Measurements from ENCODE around the gene KPNB1.
A peak's percentile ranks its signal among the peaks of the same experiment; 100 is the strongest.

KPNB1 gene

DNA sequence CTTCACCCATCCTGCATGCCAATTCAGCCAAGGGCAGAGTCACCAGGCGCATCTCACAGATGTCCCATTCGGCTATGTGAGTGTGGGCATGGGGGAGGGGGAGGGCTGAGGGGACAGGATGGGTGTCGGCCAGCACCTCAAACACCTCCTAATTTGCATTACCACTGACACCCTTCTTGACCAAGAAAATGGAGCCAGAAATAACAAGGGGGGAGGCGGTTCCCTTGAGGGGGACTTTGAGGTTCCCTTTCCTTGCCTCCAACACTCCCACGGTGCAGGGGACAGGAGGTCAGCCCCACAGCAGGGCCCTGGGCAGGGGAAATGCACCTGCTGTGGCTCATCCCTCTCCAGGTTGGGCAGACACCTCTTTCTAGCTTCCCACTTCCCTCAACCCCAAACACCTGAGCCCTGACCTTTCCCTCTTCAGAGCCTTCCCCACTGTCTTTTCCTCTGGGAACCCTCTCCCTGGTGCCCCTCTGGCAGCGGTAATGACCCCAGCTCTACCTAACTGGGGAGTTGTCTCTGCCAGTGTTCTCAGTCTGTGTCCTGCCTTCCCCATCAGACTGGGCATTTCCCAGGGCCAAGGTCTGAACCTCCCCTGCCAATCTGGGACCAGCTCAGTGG lies 65.2 kb downstream of the KPNB1 start:
- no peak for DNase-seq

GRCh38 chr17:47715669-47716325 lies 66.1 kb downstream of the KPNB1 start:
- DNase-seq, result no peak

- no peak for DNase-seq
Observed at GRCh38 chr17:47716375-47716774, 66.7 kb downstream of the KPNB1 start.

DNA sequence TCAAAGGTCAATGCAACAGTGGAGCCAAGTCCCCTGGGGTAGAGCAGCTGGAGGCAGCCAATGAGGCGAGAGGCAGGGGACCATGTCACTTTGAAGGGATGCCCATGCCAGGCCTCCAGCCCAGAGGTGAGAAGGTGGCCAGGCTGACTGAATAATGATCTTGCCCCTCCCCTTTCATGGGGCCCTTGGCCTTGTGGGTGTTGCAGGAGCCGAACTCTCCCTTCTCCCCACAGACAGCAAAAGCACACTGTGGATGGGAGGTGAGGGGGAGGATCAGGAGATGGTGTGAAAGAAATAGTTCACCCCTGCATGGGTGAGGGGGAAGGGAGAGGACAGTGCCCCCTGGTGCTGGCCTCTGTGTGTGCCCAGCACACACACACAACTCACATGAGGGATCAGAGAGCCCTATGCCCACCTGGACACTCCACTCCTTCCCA lies 67.6 kb downstream of the KPNB1 start:
- peak; percentile 47 to 65 for DNase-seq

DNA sequence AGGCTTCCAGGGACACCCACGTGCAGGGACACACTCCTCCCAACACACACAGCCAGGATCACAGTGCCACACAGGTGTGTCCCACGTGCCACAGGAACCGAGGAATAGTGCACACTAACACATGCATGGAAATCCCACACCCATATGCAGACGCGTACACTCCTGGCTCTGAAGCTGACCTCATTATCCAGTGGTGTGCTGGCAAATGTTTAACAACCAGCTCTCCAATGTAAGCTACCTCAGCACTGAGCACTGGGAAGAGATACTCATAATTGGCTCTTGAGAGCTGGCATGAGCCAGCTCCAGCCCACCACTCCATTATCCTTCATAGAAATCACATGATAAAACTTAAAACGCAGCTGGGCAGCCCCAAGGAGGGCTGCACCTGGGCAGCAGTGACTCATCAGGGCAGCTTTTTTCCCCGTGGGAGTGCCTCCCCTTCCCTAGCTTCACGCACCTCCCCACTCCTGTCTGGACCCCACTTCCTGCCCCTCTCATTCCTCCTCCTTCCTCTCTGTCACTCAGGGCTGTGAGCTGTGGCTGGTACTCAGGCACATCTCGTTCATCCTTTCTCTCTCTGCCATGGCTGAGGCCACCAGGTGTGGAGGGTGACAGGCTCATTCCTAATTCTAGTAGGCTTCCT lies 68.4 kb downstream of the KPNB1 start:
- peak; percentile 63 to 83 for DNase-seq

DNA sequence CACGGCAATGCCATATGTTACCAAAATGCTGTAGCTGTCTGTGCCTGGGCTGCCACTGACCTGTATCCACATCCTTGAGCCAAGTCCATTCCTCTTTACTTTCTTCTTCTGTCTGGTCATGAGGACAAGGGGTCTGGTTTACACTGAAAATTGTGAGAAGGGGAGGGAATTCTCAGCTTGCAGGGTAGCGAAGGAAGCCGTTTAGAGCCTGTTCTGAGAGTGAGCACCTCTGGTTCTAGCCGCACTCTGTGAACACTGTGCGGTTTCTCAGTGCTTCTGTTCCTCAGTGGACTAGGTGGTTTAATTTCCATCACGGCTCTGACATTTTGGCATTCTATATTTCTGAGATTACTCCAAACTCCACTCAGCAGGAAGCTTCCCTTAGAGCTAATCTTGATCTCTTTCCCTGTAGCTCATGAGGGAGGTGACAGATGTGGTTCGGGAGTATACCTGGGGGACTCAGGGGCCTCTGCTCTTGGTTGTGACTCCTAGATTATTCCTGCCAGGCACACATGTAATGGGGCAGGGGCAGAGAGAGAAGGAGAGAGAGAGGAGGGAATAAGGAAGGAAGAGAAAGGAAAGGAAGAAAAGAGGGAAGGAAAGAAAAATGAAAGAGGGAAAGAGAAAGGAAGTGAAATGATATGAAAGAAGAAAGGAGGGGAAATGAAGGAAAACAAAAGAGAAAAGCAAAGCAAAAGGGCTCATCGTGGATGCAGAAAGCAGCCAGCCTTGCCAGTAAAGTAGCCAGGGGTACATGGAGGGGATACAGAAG lies 69.1 kb downstream of the KPNB1 start:
- no peak for DNase-seq

DNA sequence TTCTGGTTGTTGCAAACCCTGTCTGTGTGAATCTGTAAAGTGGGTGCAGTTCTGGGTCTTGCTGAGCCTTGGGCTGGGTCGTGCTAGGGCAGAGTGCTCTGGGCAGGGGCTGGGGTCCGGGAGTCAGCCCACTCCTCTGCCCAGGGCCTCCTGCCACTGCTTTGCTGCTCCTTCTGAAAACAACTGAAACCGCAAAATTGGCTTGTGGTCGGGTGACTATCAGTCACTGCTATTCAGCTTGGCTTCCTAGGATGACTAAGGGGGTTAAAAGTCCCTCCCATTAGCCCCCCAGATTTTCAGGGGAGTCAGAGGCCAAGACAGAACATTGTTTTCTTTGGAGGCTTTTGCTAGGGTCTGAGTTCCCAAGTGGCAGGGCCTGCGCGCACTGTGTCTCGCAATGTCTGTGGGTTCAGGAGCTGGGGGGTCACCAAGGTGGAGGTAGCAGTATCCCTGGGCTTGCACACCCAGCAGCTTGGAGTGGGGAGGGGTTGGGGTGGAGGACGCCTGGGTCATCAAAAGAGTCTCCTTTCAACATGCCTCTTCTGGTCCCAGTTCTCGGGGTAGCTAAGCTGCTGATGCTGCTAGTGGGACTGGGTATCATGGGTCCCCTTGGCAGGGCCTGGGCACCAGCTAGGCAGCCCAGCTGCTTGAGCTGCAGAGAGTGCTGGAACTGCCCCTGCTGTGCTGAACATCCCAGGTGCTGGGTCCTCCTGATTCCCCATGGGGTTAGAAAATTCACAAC lies 69.9 kb downstream of the KPNB1 start:
- peak; percentile 65 to 72 for DNase-seq

DNA sequence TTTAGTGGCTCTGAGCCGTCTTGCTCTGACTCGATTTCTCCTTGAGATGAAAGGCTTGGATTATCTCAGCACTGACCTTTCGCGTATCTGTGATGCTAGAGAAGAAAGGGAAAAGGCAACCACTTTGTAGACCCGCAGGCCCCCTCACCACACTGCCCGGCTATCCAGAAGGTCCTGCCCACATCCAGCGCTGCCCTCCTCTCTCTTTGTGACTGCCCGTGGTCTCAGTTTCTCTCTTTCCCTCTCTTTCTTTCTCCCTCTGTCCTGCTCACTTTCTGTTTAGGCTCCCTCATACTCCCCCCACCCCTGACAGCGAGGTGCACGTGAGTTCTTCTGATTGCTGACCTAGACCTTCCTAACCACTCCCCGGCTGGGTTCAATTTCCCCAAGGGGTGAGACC lies 70.5 kb downstream of the KPNB1 start:
- DNase-seq, result no peak

GRCh38 chr17:47720754-47721533 lies 71.2 kb downstream of the KPNB1 start:
- DNase-seq, result peak; percentile 98 to 99

DNA sequence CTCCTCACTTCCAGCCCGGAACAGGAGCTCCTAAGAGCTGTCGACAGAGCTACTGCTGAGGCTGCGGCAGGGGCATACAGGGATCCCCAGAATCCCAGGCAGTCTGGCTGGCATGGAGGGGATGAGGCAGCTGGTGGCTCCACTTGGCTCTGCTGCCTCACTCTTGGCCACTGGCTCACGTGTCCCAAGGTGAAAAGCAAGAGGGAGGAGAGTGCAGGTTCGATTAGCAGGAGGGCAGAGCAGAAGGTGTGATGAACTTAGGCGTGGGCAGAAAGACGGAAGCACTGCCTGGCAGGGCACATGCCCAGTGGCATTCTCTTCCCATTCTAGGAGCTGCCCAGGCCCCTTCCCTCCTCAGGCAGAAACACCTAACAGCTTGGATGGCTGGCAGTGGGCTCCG lies 72.0 kb downstream of the KPNB1 start:
- DNase-seq, result peak in 1 of 2 donors; percentile 53

DNA sequence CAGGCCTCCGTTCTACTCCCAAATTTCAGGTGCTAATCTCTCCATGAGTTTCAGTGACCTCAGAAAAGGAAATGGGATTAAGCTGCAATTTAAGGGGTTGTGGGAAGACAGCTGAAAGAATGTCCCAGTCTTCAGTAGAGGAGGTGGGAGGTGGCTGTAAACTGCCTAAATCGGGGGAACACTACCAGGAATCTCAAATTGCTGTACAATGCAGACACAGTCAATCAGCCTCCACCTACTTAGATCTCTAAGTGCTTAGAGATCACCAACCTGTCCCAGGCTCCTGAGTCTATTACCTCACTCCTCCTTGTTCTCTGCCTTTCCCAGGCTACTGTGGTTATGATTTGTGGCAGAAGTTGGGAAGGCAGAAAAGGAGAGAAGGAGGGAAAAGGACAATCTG lies 75.0 kb downstream of the KPNB1 start:
- no peak for DNase-seq

- no peak for DNase-seq
Observed at GRCh38 chr17:47725446-47726111, 75.9 kb downstream of the KPNB1 start.

GRCh38 chr17:47726796-47727703 lies 77.3 kb downstream of the KPNB1 start:
- no peak for DNase-seq

DNA sequence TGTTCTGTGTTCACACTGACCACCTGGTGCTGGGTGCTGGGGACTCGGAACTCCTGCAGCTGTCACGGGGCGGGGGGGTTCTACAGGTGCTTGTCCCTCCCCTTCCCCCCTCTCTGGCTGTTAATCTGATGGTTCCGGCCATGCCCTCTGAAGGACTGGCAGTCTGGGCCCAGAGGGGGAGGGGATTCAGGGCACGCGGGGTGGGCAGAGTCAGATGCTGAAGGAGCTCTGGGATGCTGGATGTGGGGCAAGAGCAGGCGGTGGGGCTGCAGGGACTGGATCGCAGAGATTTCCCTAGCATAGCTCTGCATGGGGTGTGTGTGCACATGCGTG lies 78.0 kb downstream of the KPNB1 start:
- no peak for DNase-seq

- no peak for DNase-seq
Observed at GRCh38 chr17:47728214-47728877, 78.6 kb downstream of the KPNB1 start.

- DNase-seq, result no peak
Observed at GRCh38 chr17:47729476-47729875, 79.8 kb downstream of the KPNB1 start.

- peak in 1 of 2 donors; percentile 8 for DNase-seq
Observed at GRCh38 chr17:47730681-47731080, 81.0 kb downstream of the KPNB1 start.

- DNase-seq, result no peak
Observed at GRCh38 chr17:47731396-47731795, 81.7 kb downstream of the KPNB1 start.

GRCh38 chr17:47732399-47733046 lies 82.8 kb downstream of the KPNB1 start:
- peak in 1 of 2 donors; percentile 1 for DNase-seq
